HCT116 (cell line): Measurements from ENCODE around the gene SLC12A1. TPM values are rescaled to one million over a fixed set of nuclear protein-coding genes. Genes with fewer than 3 reads are reported as not detected.

Experiments used
- ATAC-seq: fragments of 200-7000 bp; cut with Tn5 transposase; 2 replicates; pipeline ENCODE4 v1.9.1; 2020; ENCODE audit warnings: mild to moderate bottlenecking, moderate library complexity
- BruUV-seq: library from RNA; stranded (reverse); fragments of 400-500 nt; replicated peaks from 2 replicates; lab custom pipeline; 2021; lab: Mats Ljungman, UMichigan
- CTCF ChIA-PET: fragments of 300-600 bp; sonication (Branson Sonifier 250); formaldehyde crosslinking; loops from one replicate; lab custom pipeline; 2021; ENCODE audit warnings: antibody characterized with exemption; lab: Charles Lee
- POLR2A ChIA-PET: fragments of 300-600, 350-600 bp; sonication (Branson Sonifier 250); formaldehyde crosslinking; loops from one replicate; lab custom pipeline; 2021; ENCODE audit warnings: antibody characterized with exemption; lab: Charles Lee
- RAD21 ChIA-PET, 2 experiments: fragments of 300-600 bp; sonication (Branson Sonifier 250); formaldehyde crosslinking; loops; one replicate each; lab custom pipeline; 2023; ENCODE audit warnings: low total read pairs in 2 of 2; ENCODE audit not compliant: uncharacterized antibody in 2 of 2, unreplicated experiment in 2 of 2, low non-redundant PET in 1 of 2; lab: Charles Lee
- DNase-seq: peaks from one replicate; pipeline ENCODE4 v3.0.0-alpha.2; 2010; ENCODE audit warnings: low read depth, low spot score
- H2AFZ ChIP-seq: fragments of 200-600 bp; shearing (Covaris generic), sonication (generic); 2 replicates; pipeline ENCODE4 v1.6.1; 2017; ENCODE audit warnings: low read depth, mixed run types, mixed read lengths, antibody characterized with exemption, low read length; ENCODE audit not compliant: poor library complexity, severe bottlenecking
- H3K27ac ChIP-seq: 2 replicates; pipeline ENCODE4 v1.5.1; 2012; ENCODE audit warnings: low read depth, low read length
- H3K27me3 ChIP-seq: fragments of 200-600 bp; sonication (generic); 2 replicates; pipeline ENCODE4 v1.6.1; 2016; ENCODE audit warnings: mixed run types, low read length, mixed read lengths; ENCODE audit not compliant: insufficient read depth
- H3K36me3 ChIP-seq, 2 experiments: fragments of 200-500 bp in 1 of 2; fragments of 200-600 bp in 1 of 2; sonication (Bioruptor generic) in 1 of 2; sonication (generic) in 1 of 2; 2 replicates each; pipeline versions ENCODE4 v1.5.1 to v1.6.1; 2014 to 2016; ENCODE audit warnings: low read length in 2 of 2, inconsistent platforms in 1 of 2, mixed read lengths in 1 of 2, mixed run types in 1 of 2; ENCODE audit not compliant: insufficient read depth in 2 of 2, control insufficient read depth in 1 of 2
- H3K4me1 ChIP-seq, 2 experiments: fragments of 200-600 bp in 1 of 2; sonication (generic) in 1 of 2; 2 replicates each; pipeline versions ENCODE4 v1.5.1 to v1.6.1; 2012 to 2017; ENCODE audit warnings: low read length in 2 of 2, inconsistent platforms in 1 of 2, mild to moderate bottlenecking in 1 of 2, mixed read lengths in 1 of 2, mixed run types in 1 of 2, moderate library complexity in 1 of 2; ENCODE audit not compliant: insufficient read depth in 2 of 2, control insufficient read depth in 1 of 2
- H3K4me2 ChIP-seq: fragments of 200-600 bp; sonication (generic); 2 replicates; pipeline ENCODE4 v1.6.1; 2017; ENCODE audit warnings: mixed run types, low read length, mixed read lengths
- H3K4me3 ChIP-seq, 2 experiments: fragments of 200-600 bp in 1 of 2; sonication (generic) in 1 of 2; replicated peaks in 1 of 2; 2 replicates each; pipeline ENCODE4 v1.5.1; 2011 to 2016; ENCODE audit warnings: low read length in 2 of 2, control low read depth in 1 of 2, low read depth in 1 of 2, mild to moderate bottlenecking in 1 of 2, mixed read lengths in 1 of 2, mixed run types in 1 of 2
- H3K79me2 ChIP-seq: fragments of 200-600 bp; sonication (generic); 2 replicates; pipeline ENCODE4 v1.6.1; 2017; ENCODE audit warnings: mild to moderate bottlenecking, mixed run types, low read length, moderate library complexity, mixed read lengths; ENCODE audit not compliant: insufficient read depth
- H3K9ac ChIP-seq: fragments of 200-600 bp; sonication (generic); 2 replicates; pipeline ENCODE4 v1.6.1; 2016; ENCODE audit warnings: low read length, mixed read lengths
- H3K9me2 ChIP-seq: fragments of 200-600 bp; sonication (generic), shearing (Covaris generic); 2 replicates; pipeline ENCODE4 v1.6.1; 2017; ENCODE audit warnings: mixed run types, mild to moderate bottlenecking, moderate library complexity; ENCODE audit not compliant: insufficient read depth
- H3K9me3 ChIP-seq, 2 experiments: fragments of 200-500 bp in 1 of 2; fragments of 200-600 bp in 1 of 2; sonication (Bioruptor generic) in 1 of 2; sonication (generic) in 1 of 2; 2 replicates each; pipeline ENCODE4 v1.6.1; 2014 to 2017; ENCODE audit warnings: low read length in 2 of 2, mixed read lengths in 2 of 2, inconsistent platforms in 1 of 2, low read depth in 1 of 2, mild to moderate bottlenecking in 1 of 2, mixed run types in 1 of 2, moderate library complexity in 1 of 2; ENCODE audit not compliant: control insufficient read depth in 1 of 2, insufficient read depth in 1 of 2
- H4K20me1 ChIP-seq: fragments of 200-600 bp; sonication (generic), shearing (Covaris generic); 2 replicates; pipeline ENCODE4 v1.6.1; 2017; ENCODE audit warnings: mixed run types, mild to moderate bottlenecking, moderate library complexity; ENCODE audit not compliant: insufficient read depth
- CBX3 ChIP-seq: IDR thresholded peaks from 2 replicates; pipeline ENCODE4 v1.6.1; 2012; ENCODE audit warnings: low read depth
- ELF1 ChIP-seq: IDR thresholded peaks from 2 replicates; pipeline ENCODE4 v1.6.1; 2012; ENCODE audit warnings: low read depth, borderline replicate concordance
- REST ChIP-seq: IDR thresholded peaks from 2 replicates; pipeline ENCODE4 v1.6.1; 2012; ENCODE audit warnings: low read depth
- ZBTB33 ChIP-seq: IDR thresholded peaks from 2 replicates; pipeline ENCODE4 v1.6.1; 2011; ENCODE audit warnings: mild to moderate bottlenecking, low read length, moderate library complexity; ENCODE audit not compliant: insufficient replicate concordance; ENCODE audit errors: extremely low read depth
- ZNF274 ChIP-seq: fragments of 200-500 bp; sonication (Bioruptor generic); IDR thresholded peaks from 2 replicates; pipeline ENCODE4 v1.6.1; 2014; ENCODE audit warnings: mild to moderate bottlenecking, low read depth, low read length, inconsistent platforms
- intact Hi-C: fragments of 100-400 bp; cut with micrococcal nuclease; formaldehyde crosslinking; loops from 2 replicates; pipeline ENCODE4 v1.10.0; 2022
- total RNA-seq: library from RNA; stranded (reverse); gene quantifications from one replicate; pipeline ENCODE4 v1.2.1, GENCODE V29; 2021; ENCODE audit not compliant: unreplicated experiment

The SLC12A1 gene
- total RNA-seq, 1 experiment from 2014 or later = not detected

- ATAC-seq (no peak), DNase-seq (no peak)
- no peaks in the 10 kb centered on the region for H3K27me3 ChIP-seq
- BruUV-seq = no TSS peak
- H3K36me3 ChIP-seq = no peaks in the 10 kb centered on the region
- CTCF ChIA-PET = no interaction called here
- no peak overlapping the region for H3K4me3 ChIP-seq
- H2AFZ ChIP-seq = no peak overlapping the region
- H3K9me3 ChIP-seq = no peaks in the 10 kb centered on the region
- TF ChIP-seq CBX3 (no peak), ZBTB33 (no peak), REST (no peak), ELF1 (no peak), ZNF274 (no peak)
- no peaks in the 10 kb centered on the region for H3K9me2 ChIP-seq
- intact Hi-C loops = no loop called here
- no peaks in the 10 kb centered on the region for H3K79me2 ChIP-seq
- H3K27ac ChIP-seq = no peak overlapping the region
- RAD21 ChIA-PET = no interaction called here
- no peak overlapping the region for H3K4me2 ChIP-seq
- H3K9ac ChIP-seq = no peak overlapping the region
- POLR2A ChIA-PET = no interaction called here
- H3K4me1 ChIP-seq = no peaks in the 10 kb centered on the region
- no peaks in the 10 kb centered on the region; the same call in 1 of the 2 replicates for H4K20me1 ChIP-seq
These were observed 38.8 kb downstream of the SLC12A1 start for GRCh38 chr15:48244921-48245320.
